Endothelial cell of umbilical vein (primary cell): Measurements from ENCODE around the gene JSRP1. TPM values are rescaled to one million over a fixed set of nuclear protein-coding genes. Genes with fewer than 3 reads are reported as not detected.

Experiments used
- BruUV-seq: library from RNA; stranded (reverse); fragments of 400-500 nt; replicated peaks from 2 replicates; lab custom pipeline; 2021; lab: Mats Ljungman, UMichigan
- CTCF ChIA-PET: fragments of 300-600, 350-600 bp; sonication (Branson Sonifier 250); formaldehyde crosslinking; loops from one replicate; lab custom pipeline; 2021; ENCODE audit warnings: antibody characterized with exemption, inconsistent platforms; lab: Charles Lee
- POLR2A ChIA-PET: fragments of 300-600, 350-600 bp; sonication (Branson Sonifier 250); formaldehyde crosslinking; loops from one replicate; lab custom pipeline; 2021; ENCODE audit warnings: antibody characterized with exemption, inconsistent platforms; lab: Charles Lee
- DNase-seq: peaks from one replicate; pipeline ENCODE4 v3.0.0-alpha.2; 2011; ENCODE audit warnings: low read depth, low spot score
- FAIRE-seq: peaks from 2 replicates; lab custom pipeline; 2011; peaks lifted over from hg19 to GRCh38; lab: Jason Lieb, UNC
- H2AFZ ChIP-seq: 2 replicates; pipeline ENCODE4 v1.6.0; 2012; ENCODE audit warnings: low read depth, low read length, control low read depth, inconsistent platforms
- H3K27ac ChIP-seq: 2 replicates; pipeline ENCODE4 v1.5.1; 2011; ENCODE audit warnings: low read depth, mild to moderate bottlenecking, control low read depth, low read length, moderate library complexity; ENCODE audit not compliant: insufficient read depth
- H3K27me3 ChIP-seq, 2 experiments: 2 replicates each; pipeline versions ENCODE4 v1.6.0 to v1.6.1; 2011; ENCODE audit warnings: low read length in 2 of 2, mixed read lengths in 1 of 2; ENCODE audit not compliant: control insufficient read depth in 2 of 2, insufficient read depth in 2 of 2
- H3K36me3 ChIP-seq, 2 experiments: 2 replicates in 1 of 2; 3 replicates in 1 of 2; pipeline ENCODE4 v1.5.1; 2011; ENCODE audit warnings: low read length in 2 of 2, mild to moderate bottlenecking in 1 of 2, moderate library complexity in 1 of 2; ENCODE audit not compliant: control insufficient read depth in 2 of 2, insufficient read depth in 2 of 2; ENCODE audit errors: extremely low read depth in 1 of 2
- H3K4me1 ChIP-seq: 3 replicates; pipeline ENCODE4 v1.5.1; 2011; ENCODE audit warnings: mild to moderate bottlenecking, low read length; ENCODE audit not compliant: control insufficient read depth, insufficient read depth; ENCODE audit errors: extremely low read depth
- H3K4me2 ChIP-seq: 2 replicates; pipeline ENCODE4 v1.6.1; 2011; ENCODE audit warnings: low read length, control low read depth, mixed read lengths; ENCODE audit not compliant: insufficient read depth
- H3K4me3 ChIP-seq, 3 experiments: fragments of 200-600 bp in 1 of 3; sonication (generic), shearing (Covaris generic) in 1 of 3; replicated peaks in 1 of 3; 2 replicates each; pipeline ENCODE4 v1.5.1; 2011 to 2016; ENCODE audit warnings: control low read depth in 3 of 3, low read length in 3 of 3, mild to moderate bottlenecking in 2 of 3, inconsistent platforms in 1 of 3, low read depth in 1 of 3, moderate library complexity in 1 of 3; ENCODE audit not compliant: insufficient read depth in 1 of 3
- H3K79me2 ChIP-seq: 2 replicates; pipeline ENCODE4 v1.6.0; 2012; ENCODE audit warnings: low read length, inconsistent platforms; ENCODE audit not compliant: control insufficient read depth, insufficient read depth
- H3K9ac ChIP-seq: replicated peaks from 2 replicates; pipeline ENCODE3; 2011; ENCODE audit warnings: low read length, control low read depth; ENCODE audit not compliant: insufficient read depth; ENCODE audit errors: extremely low read depth
- H3K9me1 ChIP-seq: replicated peaks from 3 replicates; pipeline ENCODE4 v1.6.0; 2011; ENCODE audit warnings: mild to moderate bottlenecking, low read length; ENCODE audit not compliant: control insufficient read depth, insufficient read depth; ENCODE audit errors: extremely low read depth
- H3K9me3 ChIP-seq: replicated peaks from 2 replicates; pipeline ENCODE4 v1.5.1; 2012; ENCODE audit warnings: low read length, inconsistent platforms; ENCODE audit not compliant: control insufficient read depth, insufficient read depth
- H4K20me1 ChIP-seq: replicated peaks from 2 replicates; pipeline ENCODE3; 2011; ENCODE audit warnings: mild to moderate bottlenecking, low read length; ENCODE audit not compliant: control insufficient read depth, insufficient read depth; ENCODE audit errors: extremely low read depth
- CTCF ChIP-seq, 2 donors: IDR thresholded peaks; 1 replicate in 1 of 2; 2 replicates in 1 of 2; pipeline ENCODE4 v1.5.1; 2011; ENCODE audit warnings: low read length in 2 of 2, mild to moderate bottlenecking in 2 of 2, moderate library complexity in 2 of 2, control low read depth in 1 of 2, inconsistent platforms in 1 of 2, low read depth in 1 of 2; ENCODE audit not compliant: insufficient read depth in 1 of 2; ENCODE audit errors: extremely low read depth in 1 of 2
- EZH2 ChIP-seq: IDR thresholded peaks from 2 replicates; pipeline ENCODE4 v1.6.1; 2012; ENCODE audit warnings: borderline replicate concordance, low read depth, mild to moderate bottlenecking, moderate library complexity, low read length, inconsistent platforms; ENCODE audit not compliant: severe bottlenecking
- FOS ChIP-seq: IDR thresholded peaks from 2 replicates; pipeline ENCODE4 v1.6.1; 2011; ENCODE audit warnings: mild to moderate bottlenecking, low read length, moderate library complexity, borderline replicate concordance; ENCODE audit not compliant: insufficient read depth
- MAX ChIP-seq: IDR thresholded peaks from 2 replicates; pipeline ENCODE4 v1.6.1; 2011; ENCODE audit not compliant: insufficient read depth, insufficient read length
- POLR2A ChIP-seq: IDR thresholded peaks from 2 replicates; pipeline ENCODE4 v1.6.1; 2012; ENCODE audit warnings: low read depth, mild to moderate bottlenecking, control low read depth, low read length
- POLR2AphosphoS5 ChIP-seq: IDR thresholded peaks from 2 replicates; pipeline ENCODE4 v1.6.1; 2012; ENCODE audit warnings: low read depth, mild to moderate bottlenecking, control low read depth, low read length, moderate library complexity; ENCODE audit not compliant: insufficient read depth
- dilution Hi-C: fragments of 300-500 bp; cut with MboI; formaldehyde crosslinking; loops from one replicate; pipeline ENCODE4 v1.15.0; 2019; ENCODE audit warnings: low sequenced_read_pairs; ENCODE audit not compliant: extremely low pct_ligation_motif_present
- intact Hi-C: fragments of 100-400 bp; cut with micrococcal nuclease; formaldehyde crosslinking; loops from one replicate; pipeline ENCODE4 v1.10.0; 2022
- polyA plus RNA-seq, 4 experiments: library from polyadenylated mRNA; depleted of rRNA in 3 of 4; stranded (reverse) in 3 of 4; unstranded in 1 of 4; fragments of >200 nt; gene quantifications; 2 replicates each; pipeline versions ENCODE4 v1.2.1 to v1.2.3, GENCODE V29; 2011 to 2012; ENCODE audit warnings: missing spikeins in 1 of 4
- total RNA-seq: library from RNA; stranded (reverse); gene quantifications from 2 replicates; pipeline ENCODE4 v1.2.3, GENCODE V29; 2021

The JSRP1 gene
- total and polyA plus RNA-seq, 2 donors (not counting 3 experiments of a cell fraction or from before 2014, with no cell fraction given), result not detected

- Histone ChIP-seq H3K9me1 (no peaks in the 10 kb centered on the region), H3K27me3 (no peaks in the 10 kb centered on the region), H3K27ac (peak within 1 kb of the TSS; percentile 66), H3K4me3 (peak within 1 kb of the TSS; percentile 56 to 86 (median 80)), H3K9me3 (no peaks in the 10 kb centered on the region), H4K20me1 (no peaks in the 10 kb centered on the region), H2AFZ (peak within 1 kb of the TSS; percentile 78), H3K4me2 (peak within 1 kb of the TSS; percentile 93), H3K9ac (peak within 1 kb of the TSS; percentile 67), H3K4me1 (peaks cover 41% of the 10 kb centered on the region), H3K79me2 (peaks cover 69% of the 10 kb centered on the region), H3K36me3 (peaks cover 0 to 17% of the 10 kb centered on the region in 2 experiments)
- ChIA-PET POLR2A (no interaction called here), CTCF (interaction anchor here (0.7 to 4.8 kb wide), 9 partner anchors 13 to 81 kb away, joined by 3 to 40 read pairs (median 11); partner anchors contain the start of gene AMH)
- TF ChIP-seq POLR2AphosphoS5, result peak; percentile 67
- TF ChIP-seq MAX, result peak; percentile 68
- peak; percentile 71 for TF ChIP-seq POLR2A
- TF ChIP-seq FOS, result peak; percentile 78
- no peak for TF ChIP-seq EZH2
- TF ChIP-seq CTCF (IDR thresholded peaks at IDR 0.05; ENCODE audit: extremely low read depth in 1 of 2, insufficient read depth in 1 of 2, low read depth in 1 of 2, low read length in 2 of 2), result peak; percentile 99
- FAIRE-seq, result peak; percentile 94
- peak; percentile 99 for DNase-seq
- BruUV-seq, result no TSS peak
- dilution Hi-C loops (no loop called here), intact Hi-C loops (loop anchor here (1.0 to 5.0 kb wide), 10 partner anchors 18 to 801 kb away; partner anchors contain the start of gene TIMM13)
Measured at GRCh38 chr19:2236314-2237050, 19.7 kb downstream of the JSRP1 start, which contains the start of the genes PLEKHJ1 and SF3A2. TSS of gene PLEKHJ1 (minus strand) at chr19:2236329. CDS start at chr19:2236248, 81 bp downstream. TSS of gene SF3A2 (plus strand) at chr19:2236824. CDS start at chr19:2243419, 6,595 bp downstream.
